ENCODE results near the gene C11orf16. TPM values are rescaled to one million over a fixed set of nuclear protein-coding genes. Genes with fewer than 3 reads are reported as not detected.

C11orf16 gene
- total and polyA plus RNA-seq, 2 of the 4 experiments (the other 2 are of a cell fraction), result not detected

GRCh38 chr11:8932564-8933180 is at the start of gene C11orf16 (continued):
- TF ChIP-seq, protein P1, sequence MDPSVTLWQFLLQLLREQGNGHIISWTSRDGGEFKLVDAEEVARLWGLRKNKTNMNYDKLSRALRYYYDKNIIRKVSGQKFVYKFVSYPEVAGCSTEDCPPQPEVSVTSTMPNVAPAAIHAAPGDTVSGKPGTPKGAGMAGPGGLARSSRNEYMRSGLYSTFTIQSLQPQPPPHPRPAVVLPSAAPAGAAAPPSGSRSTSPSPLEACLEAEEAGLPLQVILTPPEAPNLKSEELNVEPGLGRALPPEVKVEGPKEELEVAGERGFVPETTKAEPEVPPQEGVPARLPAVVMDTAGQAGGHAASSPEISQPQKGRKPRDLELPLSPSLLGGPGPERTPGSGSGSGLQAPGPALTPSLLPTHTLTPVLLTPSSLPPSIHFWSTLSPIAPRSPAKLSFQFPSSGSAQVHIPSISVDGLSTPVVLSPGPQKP (IDR thresholded peaks at IDR 0.05; ENCODE audit: borderline replicate concordance, low read depth, low read length), result no peak
- no peak for TF ChIP-seq RCOR1 (IDR thresholded peaks at IDR 0.05; ENCODE audit: insufficient replicate concordance, low read length)

- in situ Hi-C loops (cut with MboI; ENCODE audit: low sequenced_read_pairs), result no loop called here
- ChIA-PET CTCF (no interaction called here), POLR2A (ENCODE audit: unreplicated experiment) (no interaction called here)
- Histone ChIP-seq H3K27me3 (ENCODE audit: control insufficient read depth, insufficient read depth, low read length) (no peaks in the 10 kb centered on the region), H4K20me1 (ENCODE audit: insufficient read depth, low read length) (no peaks in the 10 kb centered on the region), H3K4ac (ENCODE audit: low read depth, low read length) (no peak overlapping the region), H4K8ac (ENCODE audit: low read depth in 2 of 2, low read length in 2 of 2) (no peak overlapping the region), H2BK20ac (ENCODE audit: low read depth, low read length) (no peak overlapping the region), H2AFZ (replicated peaks; ENCODE audit: low read length, poor library complexity) (no peak overlapping the region), H3K9me3 (ENCODE audit: control insufficient read depth, insufficient read depth, low read length) (no peaks in the 10 kb centered on the region), H3K79me1 (ENCODE audit: low read depth in 1 of 2, low read length in 2 of 2) (no peaks in the 10 kb centered on the region; a peak in 1 of 4 replicates), H3K4me2 (ENCODE audit: low read depth, low read length) (no peak overlapping the region), H3K23ac (ENCODE audit: low read depth, low read length) (no peak overlapping the region), H3K14ac (replicated peaks; ENCODE audit: low read depth, low read length) (no peak overlapping the region), H3K4me1 (ENCODE audit: control insufficient read depth, insufficient read depth, low read length) (no peaks in the 10 kb centered on the region), H2AK5ac (ENCODE audit: low read depth, low read length) (no peak overlapping the region), H3K27ac (ENCODE audit: insufficient read depth, low read length) (no peak overlapping the region), H4K5ac (ENCODE audit: low read depth, low read length) (no peak overlapping the region), H2BK120ac (ENCODE audit: low read depth, low read length) (no peak overlapping the region), H4K91ac (ENCODE audit: insufficient read depth, low read depth, low read length) (no peak overlapping the region), H3K9me1 (ENCODE audit: insufficient read depth, low read length) (no peaks in the 10 kb centered on the region), H3K56ac (ENCODE audit: extremely low read depth, insufficient read depth, low read length) (no peak overlapping the region), H3K4me3 (ENCODE audit: insufficient read depth, low read depth, low read length) (no peak overlapping the region), H2BK15ac (ENCODE audit: low read depth, low read length) (no peak overlapping the region), H3K36me3 (ENCODE audit: control insufficient read depth, insufficient read depth, low read length) (peaks cover 2% of the 10 kb centered on the region; the same call in 1 of the 2 replicates), H2AK9ac (replicated peaks; ENCODE audit: low read depth, low read length, poor library complexity) (no peak overlapping the region), H2BK5ac (ENCODE audit: low read depth, low read length, poor library complexity, severe bottlenecking) (no peak overlapping the region), H3K18ac (ENCODE audit: low read depth, low read length) (no peak overlapping the region), H3K9ac (ENCODE audit: low read depth, low read length) (no peak overlapping the region)
- dilution Hi-C loops (cut with HindIII; ENCODE audit: low sequenced_read_pairs, unreplicated experiment), result no loop called here
- ATAC-seq (ENCODE audit: low read depth), result no peak
- WGBS, 2 experiments (ENCODE audit: extremely low coverage in 2 of 2, insufficient read length in 1 of 2), result no CpG with 5 or more reads among the region's 3 CpGs
- no peak for TF ChIP-seq MAZ (IDR thresholded peaks at IDR 0.05; ENCODE audit: borderline replicate concordance, low read depth, low read length)
- no peak for TF ChIP-seq RCOR1 (IDR thresholded peaks at IDR 0.05; ENCODE audit: insufficient replicate concordance, low read length)
- TF ChIP-seq FOS (IDR thresholded peaks at IDR 0.05; ENCODE audit: low read depth, low read length), result no peak
- TF ChIP-seq CTCF (conservative IDR thresholded peaks at IDR 0.05; ENCODE audit: low read depth, low read length), result no peak
- no peak for TF ChIP-seq CEBPB (IDR thresholded peaks at IDR 0.05; ENCODE audit: low read depth, low read length)
- no peak for TF ChIP-seq BHLHE40 (IDR thresholded peaks at IDR 0.05; ENCODE audit: low read depth, low read length)
- no peak for DNase-seq
- intact Hi-C loops (cut with micrococcal nuclease), result no loop called here
- BruUV-seq (replicated peaks), result no TSS peak
Observed at GRCh38 chr11:8980485-8980884, 47.7 kb upstream of the C11orf16 start.

Data from IMR-90 (cell line).